ENCODE measurements around the gene OR2V1. TPM values are rescaled to one million over a fixed set of nuclear protein-coding genes. Genes with fewer than 3 reads are reported as not detected.
"Not testable (repeated sequence)": the region's sequence is repeated elsewhere in the genome, so short reads cannot be mapped to it uniquely, and the experiment has no call there.

Gene OR2V1
- total RNA-seq, 2 donors from 2014 or later = not detected

- peaks cover 0 to 8% of the 10 kb centered on the region in 2 donors for H3K9me3 ChIP-seq
- H3K27ac ChIP-seq = no peak overlapping the region
- no peak for TF ChIP-seq CTCF (IDR thresholded peaks at IDR 0.05)
- no peaks in the 10 kb centered on the region for H3K27me3 ChIP-seq
- DNase-seq (ENCODE audit: low spot score) = peak; percentile 77
- H3K4me1 ChIP-seq = no peaks in the 10 kb centered on the region
- H3K4me3 ChIP-seq = no peak overlapping the region
- no peaks in the 10 kb centered on the region for H3K36me3 ChIP-seq
These were observed 2.8 kb upstream of the OR2V1 start for GRCh38 chr5:181133610-181134231.

GRCh38 chr5:181133083-181133482 is 2.1 kb upstream of the OR2V1 start:
- peaks cover 0 to 8% of the 10 kb centered on the region in 2 donors for H3K9me3 ChIP-seq
- no peaks in the 10 kb centered on the region for H3K4me1 ChIP-seq
- no peaks in the 10 kb centered on the region for H3K27me3 ChIP-seq
- no peak overlapping the region for H3K27ac ChIP-seq
- no peak for DNase-seq (ENCODE audit: low spot score)
- no peak overlapping the region for H3K4me3 ChIP-seq
- H3K36me3 ChIP-seq = no peaks in the 10 kb centered on the region
- TF ChIP-seq CTCF (IDR thresholded peaks at IDR 0.05) = no peak

- Histone ChIP-seq H3K36me3 (no peaks in the 10 kb centered on the region), H3K9me3 (peaks cover 0 to 6% of the 10 kb centered on the region in 2 donors), H3K4me1 (no peaks in the 10 kb centered on the region), H3K4me3 (no peak overlapping the region), H3K27me3 (no peaks in the 10 kb centered on the region), H3K27ac (no peak overlapping the region)
- DNase-seq (ENCODE audit: low spot score) = no peak
- no peak for TF ChIP-seq CTCF (IDR thresholded peaks at IDR 0.05)
These were observed 545 bp upstream of the OR2V1 start for GRCh38 chr5:181131514-181131913.

GRCh38 chr5:181130081-181130480 is 888 bp downstream of the OR2V1 start:
- not testable (repeated sequence) for H3K4me3 ChIP-seq; H3K36me3 ChIP-seq; H3K4me1 ChIP-seq; H3K27ac ChIP-seq; H3K27me3 ChIP-seq; DNase-seq (ENCODE audit: low spot score); H3K9me3 ChIP-seq

GRCh38 chr5:181129601-181130000 is 1.4 kb downstream of the OR2V1 start:
- TF ChIP-seq CTCF (IDR thresholded peaks at IDR 0.05) = no peak
- Histone ChIP-seq H3K36me3 (no peaks in the 10 kb centered on the region), H3K9me3 (no peaks in the 10 kb centered on the region), H3K27ac (no peak overlapping the region), H3K27me3 (no peaks in the 10 kb centered on the region), H3K4me3 (no peak overlapping the region), H3K4me1 (no peaks in the 10 kb centered on the region)
- no peak for DNase-seq (ENCODE audit: low spot score)

GRCh38 chr5:181127907-181128626 is 2.9 kb downstream of the OR2V1 start:
- no peak for DNase-seq (ENCODE audit: low spot score)
- no peaks in the 10 kb centered on the region for H3K9me3 ChIP-seq
- no peak overlapping the region for H3K27ac ChIP-seq
- H3K4me3 ChIP-seq = no peak overlapping the region
- H3K27me3 ChIP-seq = no peaks in the 10 kb centered on the region
- no peaks in the 10 kb centered on the region for H3K4me1 ChIP-seq
- TF ChIP-seq CTCF (IDR thresholded peaks at IDR 0.05) = no peak
- H3K36me3 ChIP-seq = no peaks in the 10 kb centered on the region
